ENCODE measurements around the gene SMTN.

DNA sequence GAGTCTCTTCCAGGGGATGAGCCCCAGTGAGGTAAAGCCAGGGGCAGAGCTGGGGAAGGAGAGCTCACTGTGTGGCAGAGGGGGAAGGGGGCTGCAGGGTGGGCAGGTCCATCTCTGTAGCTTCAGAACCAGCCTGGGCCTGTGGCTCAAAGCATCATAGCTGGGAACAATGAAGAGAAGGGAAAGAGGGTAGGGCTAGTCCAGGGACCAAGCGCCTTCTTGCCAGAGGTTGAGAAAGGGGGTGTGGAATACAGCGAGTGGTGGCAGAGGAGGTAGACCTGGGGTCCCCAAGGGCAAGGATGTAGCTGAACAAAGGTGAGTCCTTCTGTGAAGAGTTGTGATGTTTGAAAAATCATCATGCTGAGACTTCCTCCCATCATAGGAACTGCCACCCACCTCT is 60.4 kb downstream of the SMTN start:
- TF ChIP-seq, protein P1, sequence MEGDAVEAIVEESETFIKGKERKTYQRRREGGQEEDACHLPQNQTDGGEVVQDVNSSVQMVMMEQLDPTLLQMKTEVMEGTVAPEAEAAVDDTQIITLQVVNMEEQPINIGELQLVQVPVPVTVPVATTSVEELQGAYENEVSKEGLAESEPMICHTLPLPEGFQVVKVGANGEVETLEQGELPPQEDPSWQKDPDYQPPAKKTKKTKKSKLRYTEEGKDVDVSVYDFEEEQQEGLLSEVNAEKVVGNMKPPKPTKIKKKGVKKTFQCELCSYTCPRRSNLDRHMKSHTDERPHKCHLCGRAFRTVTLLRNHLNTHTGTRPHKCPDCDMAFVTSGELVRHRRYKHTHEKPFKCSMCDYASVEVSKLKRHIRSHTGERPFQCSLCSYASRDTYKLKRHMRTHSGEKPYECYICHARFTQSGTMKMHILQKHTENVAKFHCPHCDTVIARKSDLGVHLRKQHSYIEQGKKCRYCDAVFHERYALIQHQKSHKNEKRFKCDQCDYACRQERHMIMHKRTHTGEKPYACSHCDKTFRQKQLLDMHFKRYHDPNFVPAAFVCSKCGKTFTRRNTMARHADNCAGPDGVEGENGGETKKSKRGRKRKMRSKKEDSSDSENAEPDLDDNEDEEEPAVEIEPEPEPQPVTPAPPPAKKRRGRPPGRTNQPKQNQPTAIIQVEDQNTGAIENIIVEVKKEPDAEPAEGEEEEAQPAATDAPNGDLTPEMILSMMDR (conservative IDR thresholded peaks at IDR 0.05; ENCODE audit: low read depth, low read length), result no peak
- TF ChIP-seq EZH2 (IDR thresholded peaks at IDR 0.05; ENCODE audit: low read length, unreplicated experiment), result no peak

All from PC-3 (cell line).